Tibial artery (tissue), 4 donors: Measurements from ENCODE around the gene FUS.
"Not testable (repeated sequence)": the region's sequence is repeated elsewhere in the genome, so short reads cannot be mapped to it uniquely, and the experiment has no call there.

ENCODE experiments used
- DNase-seq, 2 donors: peaks; one replicate each; pipeline ENCODE4 v3.0.0-alpha.2; 2019
- H3K27ac ChIP-seq, 2 donors: fragments of 200-600 bp; sonication (generic) in 1 of 2; 1 replicate in 1 of 2; 2 replicates in 1 of 2; pipeline ENCODE4 v1.5.1; 2018 to 2019; ENCODE audit warnings: mild to moderate bottlenecking in 1 of 2
- H3K27me3 ChIP-seq, 2 donors: fragments of 200-600 bp; sonication (generic) in 1 of 2; one replicate each; pipeline versions ENCODE4 v1.5.1 to v1.6.0; 2016 to 2019
- H3K36me3 ChIP-seq, 3 donors: fragments of 200-600 bp; sonication (generic) in 2 of 3; one replicate each; pipeline ENCODE4 v1.5.1; 2016 to 2019; ENCODE audit warnings: mild to moderate bottlenecking in 2 of 3
- H3K4me1 ChIP-seq, 4 donors: fragments of 200-600 bp; sonication (generic) in 2 of 4; 1 replicate in 3 of 4; 2 replicates in 1 of 4; pipeline ENCODE4 v1.5.1; 2016 to 2019
- H3K4me3 ChIP-seq, 2 donors: fragments of 200-600 bp; sonication (generic) in 1 of 2; 1 replicate in 1 of 2; 2 replicates in 1 of 2; pipeline ENCODE4 v1.5.1; 2018 to 2019; ENCODE audit warnings: mild to moderate bottlenecking in 2 of 2
- H3K9me3 ChIP-seq, 3 donors: fragments of 200-600 bp; sonication (generic) in 1 of 3; one replicate each; pipeline ENCODE4 v1.5.1; 2016 to 2019
- CTCF ChIP-seq, 2 experiments: fragments of 200-600 bp in 1 of 2; fragments of 450-650 bp in 1 of 2; IDR thresholded peaks; one replicate each; pipeline ENCODE4 v1.5.1; 2017 to 2019; ENCODE audit warnings: antibody characterized with exemption in 2 of 2, mild to moderate bottlenecking in 1 of 2, moderate library complexity in 1 of 2
- intact Hi-C: fragments of 100-400 bp; cut with DNase I; formaldehyde crosslinking; loops from one replicate; pipeline ENCODE4 v1.15.0; 2023; ENCODE audit warnings: low total_unique reads

The FUS gene

DNA sequence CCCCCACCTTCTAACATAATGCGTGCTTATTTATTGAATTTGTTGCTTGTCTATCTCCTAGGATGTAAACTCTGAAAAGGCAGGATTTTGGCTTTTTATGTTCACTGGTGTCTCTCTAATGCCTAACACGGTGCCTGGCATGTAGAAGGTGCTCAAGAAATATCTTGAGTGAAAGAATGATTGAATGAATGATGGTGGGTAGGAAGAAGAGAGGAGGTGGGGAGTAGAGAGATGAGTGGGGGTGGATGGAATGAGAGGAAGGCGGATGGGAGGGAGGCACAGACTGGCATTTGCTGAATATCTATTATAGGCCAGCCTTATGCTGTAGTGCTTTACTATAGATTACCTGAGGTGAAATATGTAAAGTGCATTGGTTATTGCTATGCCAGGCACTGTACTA is 32.4 kb upstream of the FUS start:
- DNase-seq: no peak
- Histone ChIP-seq H3K27ac (no peak overlapping the region), H3K4me1 (peaks cover 0 to 13% (median 5%) of the 10 kb centered on the region in 4 donors), H3K36me3 (no peaks in the 10 kb centered on the region), H3K4me3 (no peak overlapping the region), H3K9me3 (no peaks in the 10 kb centered on the region), H3K27me3 (peaks cover 0 to 38% of the 10 kb centered on the region in 2 donors)
- intact Hi-C loops: loop anchor here (2.0 to 10.0 kb wide), 2 partner anchors 109 to 163 kb away; partner anchors contain the start of gene HSD3B7
- TF ChIP-seq CTCF (IDR thresholded peaks at IDR 0.05): no peak

GRCh38 chr16:31148281-31148728 is 31.6 kb upstream of the FUS start:
- Histone ChIP-seq H3K4me3 (no peak overlapping the region), H3K27me3 (peaks cover 0 to 45% of the 10 kb centered on the region in 2 donors), H3K36me3 (no peaks in the 10 kb centered on the region), H3K27ac (no peak overlapping the region), H3K9me3 (no peaks in the 10 kb centered on the region), H3K4me1 (peaks cover 0 to 7% (median 0%) of the 10 kb centered on the region in 4 donors)
- no peak for TF ChIP-seq CTCF (IDR thresholded peaks at IDR 0.05)
- intact Hi-C loops: loop anchor here (10.0 kb wide), 1 partner anchor 164 kb away; the partner anchor contains the start of gene HSD3B7
- no peak for DNase-seq

DNA sequence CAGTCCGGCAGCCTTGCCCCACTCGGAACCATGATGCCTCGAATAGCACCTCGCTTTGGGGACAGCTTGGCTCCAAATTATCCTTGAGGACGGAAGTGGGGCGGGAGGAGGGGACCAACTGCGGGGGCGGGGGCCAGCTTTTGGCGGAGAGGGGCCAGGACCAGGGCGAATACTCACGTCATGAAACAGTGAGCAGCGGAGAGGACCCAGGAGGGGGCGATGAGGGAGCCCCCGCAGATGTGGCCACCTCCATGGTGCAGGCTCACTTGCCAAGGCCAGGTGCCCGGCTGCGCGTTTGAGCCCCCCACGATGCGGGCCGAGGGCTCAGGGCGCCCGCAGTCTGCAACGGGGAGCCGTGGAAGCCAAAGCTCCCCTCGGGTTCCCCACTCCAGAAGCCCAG is 31.0 kb upstream of the FUS start:
- no peaks in the 10 kb centered on the region for H3K36me3 ChIP-seq

DNA sequence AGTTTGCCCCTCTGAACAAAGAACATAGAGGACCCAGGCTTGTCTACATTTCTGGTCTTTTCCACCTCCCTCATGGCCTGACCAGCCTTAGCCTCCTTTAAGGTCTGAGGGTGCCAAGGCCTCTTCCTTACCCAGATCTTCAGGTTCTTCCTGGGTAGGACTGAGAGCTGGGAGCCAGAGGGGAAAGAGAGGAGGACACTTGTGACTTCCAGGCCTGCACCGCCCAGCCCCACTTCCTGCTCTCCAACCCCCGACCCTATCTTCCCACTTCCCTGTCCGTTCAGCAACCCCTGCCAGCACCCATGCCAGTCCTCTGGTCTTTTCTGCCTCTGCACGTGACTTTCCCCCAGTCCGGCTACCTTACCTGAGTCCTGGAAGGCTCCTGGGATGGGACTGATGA is 30.6 kb upstream of the FUS start:
- H3K27ac ChIP-seq: no peak overlapping the region
- H3K36me3 ChIP-seq: no peaks in the 10 kb centered on the region
- no peak overlapping the region for H3K4me3 ChIP-seq
- no peaks in the 10 kb centered on the region for H3K9me3 ChIP-seq
- TF ChIP-seq CTCF (IDR thresholded peaks at IDR 0.05): no peak
- peaks cover 0 to 7% (median 0%) of the 10 kb centered on the region in 4 donors for H3K4me1 ChIP-seq
- H3K27me3 ChIP-seq: peaks cover 0 to 48% of the 10 kb centered on the region in 2 donors
- intact Hi-C loops: loop anchor here (10.0 kb wide), 1 partner anchor 165 kb away; the partner anchor contains the start of gene HSD3B7
- no peak for DNase-seq

More for the DNA sequence above, 31.0 kb upstream of the FUS start:
- Histone ChIP-seq H3K27ac (no peak overlapping the region), H3K4me3 (no peak overlapping the region), H3K9me3 (no peaks in the 10 kb centered on the region), H3K27me3 (peaks cover 0 to 46% of the 10 kb centered on the region in 2 donors), H3K4me1 (peaks cover 0 to 7% (median 0%) of the 10 kb centered on the region in 4 donors)
- TF ChIP-seq CTCF (IDR thresholded peaks at IDR 0.05): no peak
- no peak for DNase-seq
- intact Hi-C loops: loop anchor here (10.0 kb wide), 1 partner anchor 164 kb away; the partner anchor contains the start of gene HSD3B7

DNA sequence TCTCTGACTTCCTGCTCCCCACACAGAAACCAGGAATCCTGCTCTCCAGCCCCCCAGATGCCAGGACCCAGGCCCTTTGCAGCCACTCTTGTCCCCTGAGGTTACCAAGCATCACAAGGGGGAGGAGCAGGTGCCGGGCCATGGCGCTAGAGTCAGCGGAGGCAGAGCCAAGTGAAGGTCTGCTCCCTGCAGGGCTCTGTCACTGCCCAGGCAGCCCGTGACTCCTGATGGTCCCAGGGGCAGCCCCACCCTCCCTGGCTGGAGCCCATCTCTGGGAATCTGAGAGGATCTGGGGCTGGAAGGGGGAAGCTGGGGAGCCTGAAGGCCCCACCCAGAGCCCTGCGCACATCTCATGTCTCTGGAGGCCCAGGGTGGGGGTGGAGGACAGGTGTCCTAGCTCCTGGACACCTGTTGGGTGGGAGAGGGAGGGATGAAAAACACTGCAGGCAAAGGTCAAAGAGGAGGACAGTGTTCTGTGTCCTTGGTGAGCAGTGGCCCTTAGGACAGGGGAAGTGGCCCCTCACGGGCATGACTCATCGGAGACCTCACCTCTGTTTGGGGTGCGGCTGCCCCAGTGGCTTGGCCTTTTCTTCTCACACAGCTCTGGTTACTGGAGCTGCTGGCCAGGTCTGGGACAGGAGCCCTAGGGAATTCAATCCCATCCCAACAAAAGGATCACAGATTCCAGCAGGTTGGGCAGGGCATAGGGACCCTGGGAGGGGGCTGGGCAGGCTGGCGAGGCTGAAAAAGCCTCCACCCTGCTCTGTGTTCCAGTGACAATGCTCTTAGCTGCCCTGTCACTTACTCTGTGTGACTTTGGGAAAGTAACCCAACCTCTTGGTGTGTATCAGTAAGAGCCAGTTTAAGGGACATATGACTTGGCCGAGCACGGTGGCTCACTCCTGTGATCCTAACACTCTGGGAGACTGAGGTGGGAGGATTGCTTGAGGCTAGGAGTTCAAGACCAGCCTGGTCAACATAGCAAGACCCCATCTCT is 29.7 kb upstream of the FUS start, which contains the start of gene PRSS36:
PRSS36 (minus strand) TSS at position 173 of the 997 bp plus-strand sequence; CDS start at position 142, 31 bp downstream.
- DNase-seq: no peak
- Histone ChIP-seq H3K27me3 (peaks cover 0 to 49% of the 10 kb centered on the region in 2 donors), H3K36me3 (no peaks in the 10 kb centered on the region), H3K4me1 (peaks cover 0 to 7% (median 0%) of the 10 kb centered on the region in 4 donors), H3K27ac (no peak within 1 kb of the TSS), H3K9me3 (no peaks in the 10 kb centered on the region), H3K4me3 (no peak within 1 kb of the TSS)
- intact Hi-C loops: loop anchor here (10.0 kb wide), 1 partner anchor 165 kb away; the partner anchor contains the start of gene HSD3B7
- no peak for TF ChIP-seq CTCF (IDR thresholded peaks at IDR 0.05)

DNA sequence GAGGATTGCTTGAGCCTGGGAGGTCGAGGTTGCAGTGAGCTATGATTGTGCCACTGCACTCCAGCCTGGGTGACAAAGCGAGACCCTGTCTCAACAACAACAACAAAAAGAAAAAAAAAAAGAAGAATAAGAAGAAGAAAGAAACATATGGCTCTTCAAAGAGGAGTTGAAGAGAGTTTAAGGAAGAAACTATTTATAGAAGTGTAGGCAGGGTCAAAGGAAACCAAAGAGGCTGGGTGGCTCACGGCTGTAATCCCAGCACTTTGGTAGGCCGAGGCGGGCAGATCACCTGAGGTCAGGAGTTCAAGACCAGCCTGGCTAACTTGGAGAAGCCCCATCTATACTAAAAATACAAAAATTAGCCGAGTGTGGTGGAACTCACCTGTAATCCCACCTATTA is 29.0 kb upstream of the FUS start:
- intact Hi-C loops, H3K36me3 ChIP-seq, H3K27ac ChIP-seq, H3K9me3 ChIP-seq, H3K4me1 ChIP-seq, H3K4me3 ChIP-seq, DNase-seq: not testable (repeated sequence)
- H3K27me3 ChIP-seq: peaks cover 0 to 43% of the 10 kb centered on the region in 2 donors
